Astrocyte (in vitro differentiated cells and primary cell): ENCODE measurements around the gene ANTXR2. TPM values are rescaled to one million over a fixed set of nuclear protein-coding genes. Genes with fewer than 3 reads are reported as not detected.

Experiments used
- DNase-seq: peaks from one replicate; pipeline ENCODE4 v3.0.0-alpha.2; 2010; ENCODE audit warnings: low read depth
- FAIRE-seq: peaks from 2 replicates; lab custom pipeline; 2011; peaks lifted over from hg19 to GRCh38; lab: Jason Lieb, UNC
- H2AFZ ChIP-seq: 2 replicates; pipeline ENCODE4 v1.6.0; 2012; ENCODE audit warnings: low read depth, low read length, inconsistent platforms
- H3K27ac ChIP-seq: 2 replicates; pipeline ENCODE4 v1.5.1; 2011; ENCODE audit warnings: low read depth, low read length, inconsistent platforms
- H3K27me3 ChIP-seq: 2 replicates; pipeline ENCODE4 v1.6.0; 2011; ENCODE audit warnings: low read length, inconsistent platforms; ENCODE audit not compliant: insufficient read depth
- H3K36me3 ChIP-seq: 2 replicates; pipeline ENCODE4 v1.5.1; 2011; ENCODE audit warnings: low read length, inconsistent platforms; ENCODE audit not compliant: insufficient read depth
- H3K4me1 ChIP-seq: 2 replicates; pipeline ENCODE4 v1.5.1; 2011; ENCODE audit warnings: low read length, inconsistent platforms; ENCODE audit not compliant: insufficient read depth
- H3K4me2 ChIP-seq: 2 replicates; pipeline ENCODE4 v1.6.0; 2012; ENCODE audit warnings: low read length, inconsistent platforms
- H3K4me3 ChIP-seq: 2 replicates; pipeline ENCODE4 v1.5.1; 2011; ENCODE audit warnings: low read depth, mild to moderate bottlenecking, low read length, inconsistent platforms; ENCODE audit not compliant: insufficient read depth
- H3K79me2 ChIP-seq: 2 replicates; pipeline ENCODE4 v1.6.0; 2012; ENCODE audit warnings: mild to moderate bottlenecking, low read length, inconsistent platforms; ENCODE audit not compliant: insufficient read depth
- H3K9ac ChIP-seq: 2 replicates; pipeline ENCODE4 v1.6.0; 2012; ENCODE audit warnings: mild to moderate bottlenecking, low read length, inconsistent platforms
- H3K9me3 ChIP-seq: 2 replicates; pipeline ENCODE4 v1.5.1; 2012; ENCODE audit warnings: low read depth, mild to moderate bottlenecking, low read length, inconsistent platforms; ENCODE audit not compliant: insufficient read depth
- H4K20me1 ChIP-seq: 2 replicates; pipeline ENCODE4 v1.6.0; 2012; ENCODE audit warnings: low read length, inconsistent platforms; ENCODE audit not compliant: insufficient read depth
- H3K27ac Mint-ChIP-seq: one replicate; pipeline ENCODE4 v1.8.0; 2021; ENCODE audit warnings: mild to moderate bottlenecking, mixed read lengths; ENCODE audit not compliant: unreplicated experiment
- H3K27me3 Mint-ChIP-seq: one replicate; pipeline ENCODE4 v1.8.0; 2021; ENCODE audit warnings: low read depth, mixed read lengths; ENCODE audit not compliant: unreplicated experiment
- H3K36me3 Mint-ChIP-seq: one replicate; pipeline ENCODE4 v1.8.0; 2021; ENCODE audit warnings: low read depth, mixed read lengths; ENCODE audit not compliant: unreplicated experiment
- H3K4me1 Mint-ChIP-seq: one replicate; pipeline ENCODE4 v1.8.0; 2021; ENCODE audit warnings: low read depth, mixed read lengths; ENCODE audit not compliant: unreplicated experiment
- H3K4me3 Mint-ChIP-seq: one replicate; pipeline ENCODE4 v1.8.0; 2021; ENCODE audit warnings: mild to moderate bottlenecking, moderate library complexity, mixed read lengths; ENCODE audit not compliant: unreplicated experiment
- H3K9me3 Mint-ChIP-seq: one replicate; pipeline ENCODE4 v1.8.0; 2021; ENCODE audit warnings: mild to moderate bottlenecking, mixed read lengths; ENCODE audit not compliant: unreplicated experiment
- EZH2 ChIP-seq: IDR thresholded peaks from 2 replicates; pipeline ENCODE4 v1.6.1; 2012; ENCODE audit warnings: mild to moderate bottlenecking, low read length, inconsistent platforms; ENCODE audit not compliant: insufficient read depth
- total RNA-seq: library from RNA; stranded (reverse); gene quantifications from 2 replicates; pipeline ENCODE4 v1.2.1, GENCODE V29; 2021
- TF ChIP-seq, protein P1 (sequence below): IDR thresholded peaks from 2 replicates; pipeline ENCODE4 v1.5.1; 2011; ENCODE audit warnings: low read depth, mild to moderate bottlenecking, inconsistent platforms, low read length, moderate library complexity; ENCODE audit not compliant: insufficient read depth

ANTXR2 gene
- total RNA-seq, 1 donor from 2014 or later: 34.7 TPM

DNA sequence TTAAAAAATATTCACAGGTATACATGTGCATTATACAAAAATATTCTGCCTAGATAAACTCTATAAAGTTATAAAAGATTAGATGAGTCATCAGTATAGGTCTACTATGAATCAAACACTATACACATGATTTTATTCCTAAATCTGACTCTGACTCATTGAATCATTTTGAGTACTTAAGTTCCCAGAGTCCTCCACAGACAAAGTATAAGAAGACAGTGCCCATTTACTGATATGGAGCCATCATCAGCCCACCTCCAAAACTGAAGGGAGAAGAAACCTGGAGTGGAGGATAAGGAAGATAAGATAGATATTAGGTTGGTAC, 28.7 kb upstream of the ANTXR2 start:
- no peaks in the 10 kb centered on the region for H3K79me2 ChIP-seq
- H3K4me2 ChIP-seq: no peak overlapping the region
- H3K36me3 Mint-ChIP-seq: no peaks in the 10 kb centered on the region
- FAIRE-seq: no peak
- no peak overlapping the region for H3K27ac Mint-ChIP-seq
- peaks cover 6% of the 10 kb centered on the region for H3K4me1 ChIP-seq
- H3K4me3 Mint-ChIP-seq: no peak overlapping the region
- no peak overlapping the region for H3K27ac ChIP-seq
- H3K4me3 ChIP-seq: no peak overlapping the region
- no peaks in the 10 kb centered on the region for H3K27me3 Mint-ChIP-seq
- no peaks in the 10 kb centered on the region for H3K27me3 ChIP-seq
- H2AFZ ChIP-seq: no peak overlapping the region
- H3K4me1 Mint-ChIP-seq: peaks cover 5% of the 10 kb centered on the region
- TF ChIP-seq, protein P1, sequence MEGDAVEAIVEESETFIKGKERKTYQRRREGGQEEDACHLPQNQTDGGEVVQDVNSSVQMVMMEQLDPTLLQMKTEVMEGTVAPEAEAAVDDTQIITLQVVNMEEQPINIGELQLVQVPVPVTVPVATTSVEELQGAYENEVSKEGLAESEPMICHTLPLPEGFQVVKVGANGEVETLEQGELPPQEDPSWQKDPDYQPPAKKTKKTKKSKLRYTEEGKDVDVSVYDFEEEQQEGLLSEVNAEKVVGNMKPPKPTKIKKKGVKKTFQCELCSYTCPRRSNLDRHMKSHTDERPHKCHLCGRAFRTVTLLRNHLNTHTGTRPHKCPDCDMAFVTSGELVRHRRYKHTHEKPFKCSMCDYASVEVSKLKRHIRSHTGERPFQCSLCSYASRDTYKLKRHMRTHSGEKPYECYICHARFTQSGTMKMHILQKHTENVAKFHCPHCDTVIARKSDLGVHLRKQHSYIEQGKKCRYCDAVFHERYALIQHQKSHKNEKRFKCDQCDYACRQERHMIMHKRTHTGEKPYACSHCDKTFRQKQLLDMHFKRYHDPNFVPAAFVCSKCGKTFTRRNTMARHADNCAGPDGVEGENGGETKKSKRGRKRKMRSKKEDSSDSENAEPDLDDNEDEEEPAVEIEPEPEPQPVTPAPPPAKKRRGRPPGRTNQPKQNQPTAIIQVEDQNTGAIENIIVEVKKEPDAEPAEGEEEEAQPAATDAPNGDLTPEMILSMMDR: no peak
- no peak for TF ChIP-seq EZH2
- no peak overlapping the region for H3K9ac ChIP-seq
- no peaks in the 10 kb centered on the region for H3K36me3 ChIP-seq
- H4K20me1 ChIP-seq: no peaks in the 10 kb centered on the region
- DNase-seq: peak; percentile 29
- no peaks in the 10 kb centered on the region for H3K9me3 ChIP-seq
- peaks cover 6% of the 10 kb centered on the region for H3K9me3 Mint-ChIP-seq

GRCh38 chr4:80101071-80101791, 28.2 kb upstream of the ANTXR2 start:
- Histone ChIP-seq H4K20me1 (no peaks in the 10 kb centered on the region), H3K36me3 (no peaks in the 10 kb centered on the region), H3K9me3 (no peaks in the 10 kb centered on the region), H2AFZ (no peak overlapping the region), H3K9ac (no peak overlapping the region), H3K27ac (no peak overlapping the region), H3K4me1 (peaks cover 6% of the 10 kb centered on the region), H3K4me3 (no peak overlapping the region), H3K79me2 (no peaks in the 10 kb centered on the region), H3K4me2 (no peak overlapping the region), H3K27me3 (no peaks in the 10 kb centered on the region)
- TF ChIP-seq, protein P1: no peak
- no peak for TF ChIP-seq EZH2
- no peak overlapping the region for H3K27ac Mint-ChIP-seq
- FAIRE-seq: no peak
- H3K9me3 Mint-ChIP-seq: peaks cover 2% of the 10 kb centered on the region
- no peaks in the 10 kb centered on the region for H3K27me3 Mint-ChIP-seq
- peaks cover 5% of the 10 kb centered on the region for H3K4me1 Mint-ChIP-seq
- DNase-seq: no peak
- no peaks in the 10 kb centered on the region for H3K36me3 Mint-ChIP-seq
- no peak overlapping the region for H3K4me3 Mint-ChIP-seq

- Histone ChIP-seq H3K27ac (no peak overlapping the region), H3K9me3 (no peaks in the 10 kb centered on the region), H3K27me3 (no peaks in the 10 kb centered on the region), H2AFZ (no peak overlapping the region), H4K20me1 (no peaks in the 10 kb centered on the region), H3K4me2 (no peak overlapping the region), H3K79me2 (no peaks in the 10 kb centered on the region), H3K4me3 (no peak overlapping the region), H3K9ac (no peak overlapping the region), H3K4me1 (peaks cover 6% of the 10 kb centered on the region), H3K36me3 (no peaks in the 10 kb centered on the region)
- no peak overlapping the region for H3K4me3 Mint-ChIP-seq
- no peaks in the 10 kb centered on the region for H3K27me3 Mint-ChIP-seq
- H3K9me3 Mint-ChIP-seq: no peaks in the 10 kb centered on the region
- TF ChIP-seq, protein P1: no peak
- TF ChIP-seq EZH2: no peak
- peaks cover 5% of the 10 kb centered on the region for H3K4me1 Mint-ChIP-seq
- FAIRE-seq: no peak
- no peaks in the 10 kb centered on the region for H3K36me3 Mint-ChIP-seq
- H3K27ac Mint-ChIP-seq: no peak overlapping the region
- DNase-seq: no peak
These were observed 26.6 kb upstream of the ANTXR2 start for GRCh38 chr4:80099671-80100070.
